ENCODE results near the gene ETV7.

The ETV7 gene

GRCh38 chr6:36320475-36320874 is 67.0 kb downstream of the ETV7 start:
- DNase-seq (ENCODE audit: low read depth): no peak

GRCh38 chr6:36319821-36320220 is 67.6 kb downstream of the ETV7 start:
- no peak for DNase-seq (ENCODE audit: low read depth)

DNA sequence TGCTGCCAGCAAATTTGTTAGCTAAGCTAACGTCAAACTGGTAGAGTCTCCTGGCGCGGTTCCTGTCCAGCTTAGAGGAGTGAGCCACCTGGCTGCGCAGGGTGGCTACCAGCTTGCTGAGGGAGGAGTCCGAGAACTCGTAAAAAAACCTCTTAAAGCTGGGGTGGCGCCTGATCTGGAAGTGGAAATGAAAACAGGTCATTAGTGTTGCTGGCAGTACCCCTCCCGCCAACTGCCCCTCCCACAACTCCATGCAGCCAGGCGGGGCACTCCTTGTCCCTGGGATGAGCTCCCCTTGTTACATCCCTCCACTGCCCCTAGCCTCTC is 68.1 kb downstream of the ETV7 start:
- no peak for DNase-seq (ENCODE audit: low read depth)

GRCh38 chr6:36318690-36319435 is 68.6 kb downstream of the ETV7 start:
- no peak for DNase-seq (ENCODE audit: low read depth)

- no peak for DNase-seq (ENCODE audit: low read depth)
Observed at GRCh38 chr6:36317623-36318022, 69.8 kb downstream of the ETV7 start.
